KMS-11 (cell line): Measurements from ENCODE around the gene KANK2.

Source experiments
- H2AFZ ChIP-seq: fragments of 200-600 bp; sonication (generic); 2 replicates; pipeline ENCODE4 v1.6.1; 2016; ENCODE audit warnings: antibody characterized with exemption, mixed run types, low read depth
- H3K27ac ChIP-seq: fragments of 200-600 bp; sonication (generic); 2 replicates; pipeline ENCODE4 v1.6.1; 2016; ENCODE audit warnings: mild to moderate bottlenecking, mixed run types
- H3K27me3 ChIP-seq: fragments of 200-600 bp; sonication (generic); 2 replicates; pipeline ENCODE4 v1.6.1; 2017; ENCODE audit warnings: mild to moderate bottlenecking, low read depth, mixed run types, moderate library complexity; ENCODE audit not compliant: insufficient read depth
- H3K36me3 ChIP-seq: fragments of 200-600 bp; sonication (generic); 2 replicates; pipeline ENCODE4 v1.6.1; 2017; ENCODE audit warnings: mild to moderate bottlenecking, mixed run types; ENCODE audit not compliant: insufficient read depth
- H3K4me1 ChIP-seq: fragments of 200-600 bp; sonication (generic); 2 replicates; pipeline ENCODE4 v1.6.1; 2016; ENCODE audit warnings: mild to moderate bottlenecking, low read depth, mixed run types; ENCODE audit not compliant: poor library complexity, severe bottlenecking
- H3K4me2 ChIP-seq: fragments of 200-600 bp; sonication (generic); 2 replicates; pipeline ENCODE4 v1.7.0; 2016; ENCODE audit warnings: mild to moderate bottlenecking, mixed run types
- H3K4me3 ChIP-seq: fragments of 200-600 bp; sonication (generic); IDR thresholded peaks from 2 replicates; pipeline ENCODE4 v1.6.1; 2017; ENCODE audit warnings: low read depth, low read length, mixed read lengths; ENCODE audit not compliant: insufficient read depth
- H3K79me2 ChIP-seq: fragments of 200-600 bp; sonication (generic); 2 replicates; pipeline ENCODE4 v1.6.1; 2016; ENCODE audit warnings: low read depth, mixed run types; ENCODE audit not compliant: insufficient read depth
- H3K9ac ChIP-seq: fragments of 200-600 bp; sonication (generic); 2 replicates; pipeline ENCODE4 v1.6.1; 2016; ENCODE audit warnings: mild to moderate bottlenecking, mixed run types
- H4K20me1 ChIP-seq: fragments of 200-600 bp; sonication (generic); 2 replicates; pipeline ENCODE4 v1.6.1; 2016; ENCODE audit warnings: mild to moderate bottlenecking, mixed run types; ENCODE audit not compliant: insufficient read depth
- CTCF ChIP-seq: fragments of 200-600 bp; sonication (generic); conservative IDR thresholded peaks from 2 replicates; pipeline ENCODE4 v1.6.1; 2017; ENCODE audit warnings: low read depth, mild to moderate bottlenecking, antibody characterized with exemption, low read length, moderate library complexity, mixed read lengths

Gene KANK2

GRCh38 chr19:11200931-11201330, 3.6 kb upstream of the KANK2 start:
- peaks cover 6% of the 10 kb centered on the region for H3K4me1 ChIP-seq
- TF ChIP-seq CTCF: no peak
- peaks cover 12% of the 10 kb centered on the region; the same call in 1 of the 2 replicates for H3K27me3 ChIP-seq
- H4K20me1 ChIP-seq: no peaks in the 10 kb centered on the region
- H3K9ac ChIP-seq: no peak overlapping the region
- H3K79me2 ChIP-seq: no peaks in the 10 kb centered on the region
- H3K4me2 ChIP-seq: no peak overlapping the region
- H3K36me3 ChIP-seq: no peaks in the 10 kb centered on the region
- H3K4me3 ChIP-seq: no peak overlapping the region
- no peak overlapping the region for H2AFZ ChIP-seq
- H3K27ac ChIP-seq: no peak overlapping the region

DNA sequence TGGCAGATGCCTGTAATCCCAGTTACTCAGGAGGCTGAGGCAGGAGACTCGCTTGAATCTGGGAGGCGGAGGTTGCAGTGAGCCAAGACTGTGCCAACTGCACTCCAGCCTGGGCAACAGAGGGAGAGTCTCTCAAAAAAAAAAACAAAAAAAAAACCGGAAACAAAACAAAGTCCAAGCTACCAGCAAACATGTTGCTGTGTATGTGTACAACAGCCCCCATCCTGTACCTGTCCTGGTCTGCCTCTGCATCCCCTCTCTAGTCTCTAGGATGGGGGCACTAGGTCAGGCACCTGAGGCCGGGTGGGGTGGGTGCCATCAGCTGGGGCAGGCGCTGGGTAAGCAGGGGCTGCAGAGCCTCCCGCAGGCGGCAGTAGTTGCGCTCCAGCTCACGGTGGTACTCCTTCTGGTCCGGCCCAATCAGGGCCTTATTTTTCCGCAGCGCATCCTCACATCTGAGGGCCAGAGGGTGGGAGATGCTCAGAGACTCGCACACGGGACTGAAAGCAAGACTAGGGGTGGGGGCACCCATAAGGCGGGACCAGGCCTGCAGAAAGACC, 2.8 kb upstream of the KANK2 start:
- H3K9ac ChIP-seq: no peak overlapping the region
- H2AFZ ChIP-seq: no peak overlapping the region
- H3K4me1 ChIP-seq: peaks cover 6% of the 10 kb centered on the region
- no peak overlapping the region for H3K27ac ChIP-seq
- H3K36me3 ChIP-seq: no peaks in the 10 kb centered on the region
- no peaks in the 10 kb centered on the region for H4K20me1 ChIP-seq
- H3K79me2 ChIP-seq: no peaks in the 10 kb centered on the region
- H3K4me3 ChIP-seq: no peak overlapping the region
- no peak for TF ChIP-seq CTCF
- peaks cover 3% of the 10 kb centered on the region; the same call in 1 of the 2 replicates for H3K27me3 ChIP-seq
- no peak overlapping the region for H3K4me2 ChIP-seq

DNA sequence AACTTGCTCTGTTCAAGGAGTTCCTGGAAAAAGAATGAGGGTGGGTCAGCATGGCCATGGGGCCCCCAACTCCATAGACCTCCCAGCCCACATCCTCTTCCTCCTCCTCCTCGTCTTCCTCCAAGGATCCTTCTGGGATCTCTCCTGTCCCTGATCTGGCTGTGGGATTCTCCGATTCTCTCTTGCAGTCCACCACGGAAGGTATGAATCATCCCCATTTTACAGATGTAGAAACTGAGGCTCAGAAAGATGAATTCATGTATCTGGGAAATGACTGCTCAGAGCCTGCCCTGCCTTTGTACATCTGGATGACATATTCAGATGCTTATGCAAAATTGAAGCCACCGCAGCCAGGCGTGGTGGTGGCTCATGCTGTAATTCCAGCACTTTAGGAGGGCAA, 2.2 kb upstream of the KANK2 start:
- H3K27me3 ChIP-seq: no peaks in the 10 kb centered on the region
- peaks cover 6% of the 10 kb centered on the region for H3K4me1 ChIP-seq
- no peaks in the 10 kb centered on the region for H3K79me2 ChIP-seq
- H3K36me3 ChIP-seq: no peaks in the 10 kb centered on the region
- H4K20me1 ChIP-seq: no peaks in the 10 kb centered on the region
- H2AFZ ChIP-seq: no peak overlapping the region
- no peak overlapping the region for H3K4me3 ChIP-seq
- H3K9ac ChIP-seq: no peak overlapping the region
- no peak overlapping the region for H3K4me2 ChIP-seq
- H3K27ac ChIP-seq: no peak overlapping the region
- no peak for TF ChIP-seq CTCF

DNA sequence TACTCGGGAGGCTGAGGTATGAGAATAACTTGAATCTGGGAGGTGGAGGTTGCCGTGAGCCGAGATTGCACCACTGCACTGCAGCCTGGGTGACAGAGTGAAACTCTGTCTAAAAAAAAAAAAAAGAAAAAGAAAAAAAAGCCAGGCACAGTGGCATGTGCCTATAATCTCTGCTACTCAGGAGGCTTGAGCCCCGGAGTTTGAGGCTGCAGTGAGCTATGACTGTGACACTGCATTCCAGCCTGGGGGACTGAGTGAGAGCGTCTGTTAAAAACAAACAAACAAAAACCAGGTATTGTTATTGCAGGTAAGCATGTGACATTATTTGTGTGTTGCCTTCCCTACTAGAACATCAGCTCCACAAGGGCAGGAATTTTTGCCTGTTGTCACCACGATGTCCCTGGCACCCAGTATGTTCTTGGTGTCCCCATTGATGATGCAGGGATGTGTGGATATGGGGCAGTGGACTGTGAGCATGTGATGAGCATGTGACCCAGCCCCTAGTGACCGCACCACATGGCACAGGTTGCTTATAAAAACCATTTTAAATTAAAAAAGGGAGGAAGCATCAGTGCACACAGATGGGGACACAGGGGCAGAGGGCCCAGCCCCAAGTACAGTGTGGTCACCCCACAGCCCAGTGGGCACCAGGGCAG, 1.6 kb upstream of the KANK2 start:
- no peak overlapping the region for H2AFZ ChIP-seq
- no peaks in the 10 kb centered on the region for H3K27me3 ChIP-seq
- H3K9ac ChIP-seq: no peak overlapping the region
- H3K4me2 ChIP-seq: no peak overlapping the region
- no peaks in the 10 kb centered on the region for H3K36me3 ChIP-seq
- H3K4me3 ChIP-seq: no peak overlapping the region
- H3K4me1 ChIP-seq: peaks cover 6% of the 10 kb centered on the region
- no peak overlapping the region for H3K27ac ChIP-seq
- H3K79me2 ChIP-seq: no peaks in the 10 kb centered on the region
- H4K20me1 ChIP-seq: no peaks in the 10 kb centered on the region
- TF ChIP-seq CTCF: no peak
